HG03060 (cell line): ENCODE data around the gene DYRK1A.
A peak's percentile ranks its signal among the peaks of the same experiment; 100 is the strongest.
"Not testable (repeated sequence)": the region's sequence is repeated elsewhere in the genome, so short reads cannot be mapped to it uniquely, and the experiment has no call there.

Experiments used
- ATAC-seq: cut with Tn5 transposase; IDR thresholded peaks from one replicate; pipeline ENCODE4 v1.9.1; 2021; ENCODE audit warnings: low read depth, moderate number of reproducible peaks; ENCODE audit not compliant: unreplicated experiment

Gene DYRK1A

GRCh38 chr21:37546299-37546908 lies 179.8 kb downstream of the DYRK1A start:
- no peak for ATAC-seq

- no peak for ATAC-seq
Measured at GRCh38 chr21:37546949-37547614, 180.5 kb downstream of the DYRK1A start.

GRCh38 chr21:37547615-37548200 lies 181.1 kb downstream of the DYRK1A start:
- ATAC-seq, result no peak

GRCh38 chr21:37548521-37548981 lies 182.0 kb downstream of the DYRK1A start:
- no peak for ATAC-seq

- ATAC-seq, result not testable (repeated sequence)
Measured at GRCh38 chr21:37549730-37550129, 183.2 kb downstream of the DYRK1A start.

GRCh38 chr21:37550157-37550556 lies 183.6 kb downstream of the DYRK1A start:
- ATAC-seq, result no peak

GRCh38 chr21:37550618-37551330 lies 184.2 kb downstream of the DYRK1A start:
- ATAC-seq, result no peak

GRCh38 chr21:37551331-37551992 lies 184.9 kb downstream of the DYRK1A start:
- ATAC-seq, result no peak

GRCh38 chr21:37551993-37552355 lies 185.4 kb downstream of the DYRK1A start:
- ATAC-seq, result no peak

GRCh38 chr21:37552496-37553029 lies 186.0 kb downstream of the DYRK1A start:
- no peak for ATAC-seq

- ATAC-seq, result no peak
Measured at GRCh38 chr21:37553078-37553481, 186.5 kb downstream of the DYRK1A start.

- ATAC-seq, result no peak
Measured at GRCh38 chr21:37554661-37555379, 188.2 kb downstream of the DYRK1A start.

- no peak for ATAC-seq
Measured at GRCh38 chr21:37555672-37556261, 189.2 kb downstream of the DYRK1A start.

- ATAC-seq, result peak; percentile 87
Measured at GRCh38 chr21:37557261-37557950, 190.8 kb downstream of the DYRK1A start.

- no peak for ATAC-seq
Measured at GRCh38 chr21:37558676-37559211, 192.2 kb downstream of the DYRK1A start.

- ATAC-seq, result no peak
Measured at GRCh38 chr21:37560385-37560784, 193.8 kb downstream of the DYRK1A start.

- no peak for ATAC-seq
Measured at GRCh38 chr21:37561506-37561905, 194.9 kb downstream of the DYRK1A start.
